NCI-H446 (cell line): Measurements from ENCODE around the gene PDILT.

ENCODE experiments used
- DNase-seq, 2 experiments: peaks; one replicate each; lab custom pipeline; 2025; lab: John Stamatoyannopoulos, UW

The PDILT gene

DNA sequence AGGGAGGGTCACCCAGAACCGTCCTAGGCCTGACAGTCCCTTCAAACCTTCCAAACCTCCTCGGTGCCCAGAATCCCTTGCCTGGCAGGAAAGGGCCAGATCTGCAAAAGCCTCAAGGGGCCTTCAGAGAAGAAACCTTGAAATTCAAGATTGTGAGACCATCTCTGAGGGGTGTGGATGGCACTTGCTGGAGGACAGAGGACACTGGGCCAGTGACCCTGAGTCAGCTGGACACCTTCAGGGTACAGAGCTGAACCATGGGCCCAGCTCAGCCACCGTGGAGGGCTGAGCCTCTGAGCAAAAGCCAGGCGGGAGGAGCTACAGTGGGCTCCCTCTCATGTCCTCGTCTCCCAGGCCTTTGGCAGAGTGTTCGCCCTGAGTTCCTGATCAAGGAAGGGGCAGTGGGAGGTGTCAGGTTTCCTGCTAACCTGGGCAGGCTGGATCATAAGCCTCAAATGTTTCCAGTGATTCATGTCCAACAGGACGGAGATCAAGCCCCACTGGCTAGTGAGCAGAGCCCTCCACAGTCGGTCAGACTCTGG, 3.0 kb downstream of the PDILT start:
- no peak for DNase-seq

DNA sequence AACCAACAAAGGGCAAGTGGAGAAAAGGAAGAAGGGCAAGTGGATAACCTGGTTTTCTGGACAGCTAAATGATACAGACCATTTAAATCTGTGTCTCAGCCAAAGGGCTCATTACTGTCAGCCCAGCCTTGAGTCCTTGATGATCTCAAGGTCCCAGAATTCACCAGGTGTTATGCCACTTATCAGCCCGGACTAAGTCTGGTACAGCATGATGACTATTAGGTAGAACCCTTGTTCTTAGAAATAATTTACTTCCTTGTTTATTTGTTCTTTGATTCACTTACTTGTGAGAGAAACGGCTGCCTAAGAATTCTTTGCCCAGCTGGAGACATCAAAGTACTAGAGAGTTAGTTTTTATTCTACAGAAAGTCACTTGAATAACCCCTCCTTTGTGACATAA, 3.5 kb downstream of the PDILT start:
- DNase-seq = no peak

DNA sequence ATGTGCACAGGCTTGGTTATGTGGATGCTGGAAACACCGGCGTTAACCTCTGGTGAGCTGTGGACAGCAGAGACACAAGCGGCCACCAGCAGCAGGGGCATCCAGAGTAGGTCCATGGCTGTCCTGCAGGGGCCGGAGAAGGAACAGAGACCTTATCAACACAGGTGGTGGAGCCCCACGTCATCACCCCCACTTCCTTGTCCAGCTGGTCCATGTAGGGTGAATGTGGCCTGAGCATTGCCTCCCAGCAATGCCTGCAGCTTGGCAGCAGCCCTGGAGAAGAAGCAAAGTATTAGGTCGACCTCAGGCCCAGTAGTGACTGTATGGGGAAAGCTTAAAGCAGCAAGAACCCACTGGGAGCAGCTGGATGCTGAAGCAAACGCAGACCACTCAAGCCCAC, 5.4 kb downstream of the PDILT start:
- DNase-seq = no peak

DNA sequence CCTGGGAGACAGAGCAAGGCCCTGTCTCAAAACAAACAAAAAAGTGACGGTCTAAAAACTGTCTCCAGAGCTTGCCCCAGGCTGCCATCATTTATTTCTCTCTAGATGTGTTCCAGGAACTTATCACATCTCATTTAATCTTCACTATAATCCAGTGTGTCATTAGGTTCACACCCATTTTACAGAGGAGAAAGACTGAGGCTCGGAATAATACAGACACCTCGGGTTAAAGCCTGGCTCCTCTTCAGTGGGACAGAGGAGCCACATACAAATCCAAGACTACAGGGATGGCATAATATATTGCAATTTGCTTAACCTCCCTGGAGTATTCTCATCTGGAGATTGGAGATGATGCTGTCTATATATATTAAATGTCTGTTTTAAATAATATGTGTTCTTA, 5.9 kb downstream of the PDILT start:
- DNase-seq = no peak

DNA sequence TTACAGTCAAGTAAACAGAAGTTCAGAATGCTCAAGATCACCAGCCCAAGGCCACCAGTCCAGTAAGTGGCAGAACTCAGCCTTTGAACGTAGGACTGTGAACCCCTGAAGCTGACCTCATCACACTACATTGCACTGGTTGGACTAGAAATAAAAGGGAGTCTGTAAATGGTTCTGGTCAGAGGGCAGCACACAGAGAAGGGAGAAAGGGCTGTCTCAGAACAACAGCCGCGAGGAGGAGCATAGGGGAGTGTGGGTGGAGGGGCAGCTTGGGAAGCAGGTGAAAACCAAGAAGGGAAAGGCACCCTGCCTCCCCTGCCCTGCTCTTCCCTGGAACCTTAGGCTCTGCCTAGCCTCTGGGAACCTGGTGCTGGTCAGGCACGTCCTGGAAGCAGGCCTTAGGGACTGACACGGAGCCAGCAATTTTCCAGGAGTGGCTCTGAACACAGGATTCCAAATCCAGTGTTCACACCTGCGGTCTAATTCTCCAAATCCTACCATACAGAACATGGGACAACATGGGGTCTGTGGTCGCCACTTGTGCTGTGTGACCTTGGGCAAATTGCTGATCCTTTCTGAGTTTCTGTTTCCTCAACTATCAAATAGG, 7.0 kb downstream of the PDILT start:
- DNase-seq = no peak

DNA sequence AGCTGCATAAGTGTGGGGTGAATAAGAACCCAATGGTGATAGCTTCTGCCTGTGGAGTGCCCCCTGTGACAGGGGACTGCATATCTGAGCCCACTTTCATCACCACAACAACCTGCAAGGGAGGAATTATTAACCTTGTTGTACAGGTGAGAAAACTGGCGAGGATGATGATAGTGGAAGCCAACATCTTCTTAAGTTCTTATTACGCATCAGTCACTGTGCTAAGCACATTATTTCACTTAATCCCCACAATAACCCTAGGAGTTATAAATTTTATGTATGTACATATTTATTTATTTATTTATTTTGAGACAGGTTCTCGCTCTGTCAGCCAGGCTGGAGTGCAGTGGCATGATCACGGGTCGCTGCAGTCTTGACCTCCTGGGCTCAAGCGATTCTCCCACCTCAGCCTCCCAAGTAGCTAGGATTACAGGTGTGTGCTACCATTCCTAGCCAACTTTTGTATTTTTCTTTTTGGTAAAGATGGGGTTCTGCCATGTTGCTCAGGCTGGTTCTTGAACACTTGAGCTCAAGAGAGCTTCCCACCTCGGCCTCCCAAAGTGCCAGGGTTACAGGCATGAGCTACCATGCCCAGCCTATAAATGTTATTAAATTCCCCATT, 7.6 kb downstream of the PDILT start:
- DNase-seq = no peak

DNA sequence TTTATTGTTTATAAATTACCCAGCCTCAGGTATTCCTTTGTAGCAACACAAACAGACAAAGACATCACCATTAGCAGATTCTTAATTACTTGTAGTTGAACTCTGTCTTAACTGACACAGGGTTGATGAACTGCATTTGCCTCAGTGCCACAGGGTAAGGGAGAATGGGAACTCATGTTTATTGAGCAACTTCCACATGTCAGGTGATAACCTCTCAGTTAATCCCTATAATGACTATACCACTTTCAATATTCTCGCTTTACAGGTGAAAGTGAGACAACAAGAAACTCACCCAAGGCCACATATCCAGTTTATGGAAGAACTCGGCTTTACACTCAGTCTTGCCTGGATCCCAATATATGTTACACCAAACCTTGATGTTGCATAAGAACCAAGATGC, 8.6 kb downstream of the PDILT start:
- DNase-seq = no peak

DNA sequence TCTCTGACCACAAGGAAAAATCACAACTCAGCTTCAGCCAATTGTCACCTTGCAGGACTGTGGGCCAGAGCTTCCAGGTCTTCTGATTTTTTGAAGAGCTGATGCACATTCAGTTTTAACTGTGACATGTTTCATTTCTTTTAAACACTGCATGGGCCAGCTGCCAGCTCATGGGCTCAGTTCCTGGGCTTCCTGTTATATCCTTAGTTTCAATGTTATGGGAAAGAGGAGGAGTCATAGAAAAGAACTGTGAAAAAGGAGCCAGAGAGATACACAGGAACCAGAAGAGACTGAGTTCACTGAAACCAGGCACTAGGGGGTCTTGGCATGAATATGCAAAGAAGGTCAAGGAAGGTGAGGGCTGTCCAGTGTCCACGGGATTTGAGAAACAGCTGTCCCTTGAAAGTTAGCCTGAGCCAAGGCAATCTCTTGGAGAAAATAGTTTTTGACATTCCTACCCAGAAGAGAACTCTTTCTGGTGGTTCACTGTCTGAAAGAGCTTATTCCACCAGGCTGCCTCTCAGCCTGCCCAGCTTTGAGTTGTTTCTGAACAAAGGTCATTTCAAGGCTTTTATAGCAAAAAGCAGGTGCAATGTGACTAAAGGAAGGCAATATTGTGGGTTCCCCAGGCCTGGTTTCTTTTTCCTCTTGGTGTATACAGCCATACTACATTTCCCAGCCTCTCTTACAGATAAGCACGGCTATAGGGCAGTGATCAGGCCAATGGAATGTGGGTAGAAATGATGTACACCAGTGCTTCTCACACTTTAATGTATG, 10.5 kb downstream of the PDILT start:
- no peak for DNase-seq

DNA sequence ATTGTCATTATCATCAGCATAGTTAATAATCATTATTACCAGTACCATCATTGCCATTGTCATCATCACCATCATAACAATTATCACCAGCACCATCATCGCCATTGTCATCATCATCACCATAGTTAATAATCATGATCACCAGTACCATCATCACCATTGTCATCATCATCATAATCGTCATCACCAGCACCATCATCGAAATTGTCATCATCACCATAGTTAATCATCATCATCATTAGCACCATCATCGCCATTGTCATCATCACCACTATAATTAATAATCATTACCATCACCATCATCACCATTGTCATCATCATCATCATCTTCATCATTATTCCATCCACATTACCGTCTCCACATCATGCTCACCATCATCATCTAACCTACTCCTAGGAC, 13.5 kb downstream of the PDILT start:
- DNase-seq = no peak

DNA sequence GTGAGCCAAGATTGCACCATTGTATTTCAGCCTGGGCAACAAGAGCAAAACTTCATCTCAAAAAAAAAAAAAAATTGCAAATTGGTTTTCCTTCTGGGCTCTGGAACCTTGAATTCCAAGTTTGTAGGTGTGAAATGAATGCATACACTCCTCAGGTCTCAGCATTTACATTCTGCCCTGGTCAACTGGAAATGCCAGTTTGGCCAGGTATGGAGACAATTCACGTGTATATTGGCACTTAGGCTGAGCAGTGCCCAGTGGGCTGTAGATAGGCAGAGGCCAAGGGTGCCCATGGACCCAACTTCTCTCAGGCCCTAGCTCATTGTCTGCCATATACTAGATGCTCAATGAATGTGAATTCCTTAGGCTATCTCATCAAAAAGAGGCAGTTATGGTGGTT, 15.7 kb downstream of the PDILT start:
- no peak for DNase-seq

DNA sequence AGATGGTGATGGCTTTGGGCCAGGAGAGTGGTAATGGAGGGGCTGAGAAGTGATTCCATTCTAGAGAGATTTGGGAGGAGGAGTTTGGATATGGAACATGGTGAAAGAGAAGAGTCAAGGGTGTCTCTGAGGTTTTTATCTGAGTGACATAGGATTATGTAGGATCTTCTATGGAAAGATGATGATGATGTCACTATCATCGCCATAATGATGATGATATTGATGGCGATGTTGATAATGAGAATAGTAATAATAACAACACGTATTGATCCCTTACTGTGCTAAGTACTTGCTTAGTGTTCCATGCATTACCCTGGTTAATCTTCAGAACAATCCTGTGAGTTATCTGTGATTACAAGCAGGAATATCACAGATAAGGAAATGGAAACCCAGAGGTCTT, 16.6 kb downstream of the PDILT start:
- DNase-seq = no peak

DNA sequence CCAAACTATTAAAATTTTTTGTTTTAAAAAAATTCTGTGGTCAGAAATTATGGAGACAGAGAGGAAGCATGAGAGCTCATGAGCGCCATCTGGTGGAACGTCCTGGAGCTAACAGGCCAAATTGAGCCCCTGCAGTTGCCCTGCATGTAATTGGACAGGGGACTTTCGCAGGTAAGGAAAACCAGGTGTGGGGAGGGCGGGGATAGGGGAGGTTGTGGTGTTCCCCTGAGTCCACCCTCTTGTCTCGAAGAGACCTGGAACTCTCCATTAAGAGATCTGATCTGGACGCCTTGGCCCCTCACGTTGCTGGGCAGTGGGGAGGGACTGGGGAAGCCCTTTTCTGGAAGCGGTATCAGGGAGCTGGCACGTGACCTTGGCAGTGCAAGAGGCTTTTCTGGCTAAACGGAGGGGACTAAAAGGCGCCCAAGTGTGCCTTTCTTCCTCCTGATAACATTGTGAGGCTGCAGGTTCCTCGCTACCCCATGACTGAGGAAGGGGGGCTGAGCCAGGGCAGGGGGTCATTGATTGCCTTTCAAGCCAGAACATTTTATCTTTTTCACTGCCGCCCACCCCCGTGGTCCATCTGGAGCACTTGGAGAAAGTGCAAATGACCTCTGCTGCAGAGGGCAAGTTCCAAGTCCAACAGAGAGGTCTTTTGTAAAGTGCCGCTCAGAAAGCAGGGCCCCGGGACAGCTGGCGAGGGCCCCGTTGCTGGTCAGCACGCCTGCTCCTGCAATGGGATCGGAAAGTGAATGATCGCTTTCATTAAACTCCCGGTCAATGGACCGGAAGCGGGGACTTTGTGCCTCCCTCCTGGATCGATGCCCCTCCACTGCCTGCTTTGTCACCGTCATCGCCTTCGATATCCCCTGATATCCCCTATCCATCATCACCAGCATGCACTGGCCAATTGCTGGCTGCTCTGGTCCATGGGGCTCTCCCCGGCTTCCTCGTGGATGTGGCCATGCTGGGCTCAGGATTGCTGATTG, 18.4 kb downstream of the PDILT start:
- DNase-seq = peak in 1 of 2 experiments; percentile 38

DNA sequence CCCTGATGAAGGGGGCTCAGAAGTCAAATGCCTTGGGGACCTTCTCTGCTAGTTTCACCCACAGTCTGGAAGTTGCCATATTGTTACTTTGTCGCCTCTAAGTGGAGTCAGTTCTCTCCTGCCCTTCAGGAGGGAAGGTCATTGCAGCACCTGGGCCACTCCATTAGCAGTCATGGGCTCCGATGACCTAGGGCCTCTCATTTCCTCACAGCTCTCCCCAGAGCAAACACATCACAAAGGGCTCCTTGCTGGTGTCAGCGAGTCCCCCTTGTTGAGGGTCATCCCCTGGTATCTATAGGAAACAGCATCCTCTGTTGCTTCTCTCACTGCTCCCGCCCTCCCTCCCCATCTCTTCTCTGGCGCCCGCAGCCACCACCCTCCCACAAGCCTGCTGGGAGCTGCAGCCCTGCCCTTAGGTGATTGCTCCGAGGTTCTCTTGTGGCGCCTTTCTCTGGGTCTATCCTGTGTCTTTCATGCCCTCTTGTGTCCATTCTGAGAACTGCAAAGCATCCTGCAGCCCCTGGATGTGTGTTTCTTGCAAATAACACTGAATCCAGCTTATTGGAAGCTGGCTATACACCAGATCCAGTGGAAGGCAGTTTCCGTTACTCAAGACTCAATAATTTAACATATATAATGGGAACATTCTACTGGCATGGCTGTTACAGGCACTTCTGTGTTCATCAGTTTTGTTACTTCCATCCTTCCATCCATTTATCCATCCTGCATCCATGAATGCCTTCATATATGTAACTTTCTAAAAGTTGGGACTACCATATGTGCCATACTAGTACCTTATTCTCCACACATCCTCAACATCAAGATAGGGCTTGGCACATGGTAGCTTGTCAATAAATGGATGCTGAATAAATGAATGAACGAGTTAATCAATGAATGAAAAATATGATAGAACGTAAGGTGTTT, 21.2 kb downstream of the PDILT start:
- DNase-seq = peak; percentile 26 to 62

DNA sequence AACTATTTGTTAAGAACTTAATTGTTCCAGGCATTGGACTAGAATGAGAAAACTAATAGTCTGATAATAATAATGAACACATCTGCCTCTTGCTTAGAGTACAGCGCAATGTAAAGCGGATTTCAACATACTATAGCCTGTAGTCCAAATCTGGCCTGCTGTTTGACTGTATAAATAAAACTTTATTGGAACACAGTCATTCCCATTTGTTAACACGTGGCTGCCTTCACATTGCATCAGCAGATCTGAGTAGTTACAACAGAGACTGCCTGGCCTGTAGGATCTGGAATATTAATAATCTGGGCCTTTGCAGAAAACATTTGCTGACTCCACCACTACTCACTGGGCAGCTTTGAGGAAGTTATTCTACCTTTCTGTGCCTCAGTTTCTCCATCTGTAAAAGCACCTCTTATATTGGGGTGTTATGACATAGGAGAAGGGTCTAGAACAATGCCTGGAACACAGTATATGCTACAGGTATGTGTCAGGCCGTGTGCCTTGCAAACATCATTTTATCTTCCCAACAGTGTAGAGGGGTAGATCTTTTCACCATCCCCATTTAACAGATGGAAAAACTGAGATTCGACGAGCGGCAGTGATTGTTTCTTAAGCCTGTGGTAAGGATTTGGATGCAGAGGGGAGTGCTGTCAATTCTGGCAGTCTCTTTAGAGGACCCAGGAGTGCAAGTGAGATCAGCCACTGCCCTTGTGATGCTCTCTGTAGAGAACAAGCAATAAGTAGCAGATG, 22.2 kb downstream of the PDILT start:
- DNase-seq = no peak

DNA sequence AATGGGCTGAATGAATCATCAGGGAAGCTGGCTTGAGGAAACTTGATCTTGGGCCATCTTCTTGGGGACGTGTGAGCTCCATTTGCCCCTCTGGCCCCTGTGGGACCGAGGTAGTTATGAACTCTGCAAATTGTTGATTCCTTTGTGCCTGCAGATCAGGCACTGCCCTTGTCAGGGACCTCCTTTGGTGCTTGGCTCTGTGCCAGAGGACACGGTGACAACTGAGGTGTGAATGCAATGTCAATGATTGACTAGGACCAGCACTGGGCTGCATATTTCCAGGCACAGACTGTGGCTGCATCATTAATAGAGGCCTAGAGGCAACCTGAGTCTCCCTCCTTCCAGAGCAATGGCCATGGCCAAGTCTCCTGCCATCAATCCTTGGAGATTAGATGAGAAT, 23.8 kb downstream of the PDILT start:
- DNase-seq = no peak

DNA sequence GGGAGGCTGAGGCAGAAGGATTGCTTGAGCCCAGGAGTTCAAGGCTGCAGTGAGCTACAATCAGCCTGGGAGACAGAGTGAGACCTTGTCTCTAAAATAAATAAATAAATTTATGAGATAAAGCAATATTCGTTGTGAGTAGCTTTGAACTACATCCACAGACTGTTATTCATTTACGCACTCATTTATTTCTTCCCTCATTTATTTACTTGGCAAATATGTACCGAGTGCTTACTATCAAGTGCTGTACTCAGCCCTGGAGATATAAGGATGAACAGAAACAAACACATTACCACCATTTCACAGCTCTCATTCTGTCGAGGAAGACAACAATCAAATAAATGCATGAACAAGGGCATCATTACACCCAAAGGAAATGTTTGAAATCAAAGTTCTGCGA, 27.4 kb downstream of the PDILT start:
- DNase-seq = no peak

DNA sequence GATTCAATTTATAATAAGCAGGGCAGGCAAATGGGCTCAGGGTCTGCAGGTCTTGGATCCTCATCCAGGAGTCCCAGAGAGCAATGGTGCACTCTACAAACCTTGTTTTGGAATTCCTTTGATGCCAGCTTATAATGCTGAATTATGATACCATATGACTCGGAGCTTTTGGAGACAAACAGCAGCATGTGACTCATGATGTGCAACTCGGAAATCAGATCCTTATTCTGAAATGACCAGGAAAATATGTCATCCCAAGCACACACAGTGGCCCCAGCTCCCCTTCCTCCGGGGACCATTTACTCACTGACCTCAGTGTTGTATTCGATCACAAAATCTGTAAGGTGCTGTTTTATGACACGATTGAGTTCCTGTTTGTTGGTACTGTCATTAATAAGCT, 31.8 kb downstream of the PDILT start:
- DNase-seq = no peak

DNA sequence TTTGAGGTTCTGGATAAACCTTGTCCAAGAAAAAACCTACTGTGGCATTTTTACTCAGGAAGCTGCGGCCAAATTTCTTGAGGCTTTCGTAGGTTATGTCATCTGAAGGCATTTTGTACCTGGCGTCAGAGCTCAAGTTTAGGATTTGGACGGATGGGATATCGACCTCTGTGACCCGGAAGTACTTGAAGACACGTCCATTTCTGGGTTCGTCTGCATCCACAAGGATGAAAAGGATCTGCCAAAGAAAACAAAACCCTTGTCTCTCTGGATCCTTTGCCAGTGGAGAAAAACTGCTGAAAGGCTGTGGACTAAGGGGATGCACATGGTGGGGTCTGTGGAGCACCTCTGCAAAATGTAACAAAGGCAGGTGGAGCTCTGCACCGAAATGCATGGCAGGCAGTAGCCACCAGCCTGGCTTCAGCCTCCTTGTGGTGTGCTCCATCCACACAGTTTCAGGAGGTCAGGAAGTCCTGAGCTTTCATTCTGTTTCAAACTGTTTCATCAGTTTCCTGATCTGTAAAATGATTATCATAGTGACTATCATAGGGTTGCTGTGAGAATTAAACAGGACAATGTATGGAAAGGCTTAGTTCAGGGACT, 35.0 kb downstream of the PDILT start:
- DNase-seq = no peak

DNA sequence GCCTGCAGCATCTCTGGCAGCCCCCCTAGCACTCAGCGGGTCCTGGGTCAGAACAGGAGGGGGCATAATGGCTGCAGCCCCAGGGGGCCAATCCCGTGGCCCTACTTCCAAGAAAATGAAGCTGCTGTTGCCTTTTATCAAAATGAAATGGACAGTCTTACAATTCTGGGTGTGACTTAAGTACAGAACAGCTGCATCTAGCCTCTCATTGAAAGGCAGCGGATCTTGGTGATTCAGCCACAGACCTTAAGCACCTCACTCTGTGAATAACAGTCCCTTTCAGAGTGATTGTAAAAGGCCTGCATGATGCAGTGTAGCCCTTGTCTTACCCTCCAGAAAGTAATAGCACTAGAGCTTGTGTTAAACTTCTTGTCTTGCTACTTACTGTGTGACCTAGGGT, 40.5 kb downstream of the PDILT start:
- no peak for DNase-seq

DNA sequence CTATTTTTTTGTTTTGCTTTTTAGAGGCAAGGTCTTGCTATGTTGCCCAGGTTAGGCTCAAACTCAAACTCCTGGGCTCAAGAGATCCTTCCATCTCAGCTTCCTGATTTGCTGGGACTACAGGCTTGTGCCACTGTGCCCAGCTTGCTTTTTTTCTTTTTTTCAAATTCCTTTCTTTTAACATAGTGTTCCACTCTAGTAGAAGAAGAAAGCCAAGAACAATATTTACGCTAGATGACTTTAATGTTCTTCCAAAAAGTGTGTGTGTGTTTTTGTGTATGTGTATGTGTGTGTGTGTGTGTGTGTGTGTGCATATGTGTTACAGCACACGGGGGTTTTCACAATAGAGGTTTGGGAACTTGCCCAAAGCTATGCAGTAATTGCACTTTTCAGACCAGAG, 41.3 kb downstream of the PDILT start:
- no peak for DNase-seq
